HCT116 (cell line): Measurements from ENCODE around the gene NHERF1.

Source experiments
- CEBPB ChIP-seq: IDR thresholded peaks from 2 replicates; pipeline ENCODE4 v1.6.1; 2012; ENCODE audit warnings: low read depth
- EGR1 ChIP-seq: IDR thresholded peaks from 2 replicates; pipeline ENCODE4 v1.6.1; 2012; ENCODE audit warnings: low read depth
- EZH2 ChIP-seq: fragments of 200-600 bp; sonication (generic); IDR thresholded peaks from 2 replicates; pipeline ENCODE4 v1.6.1; 2017; ENCODE audit warnings: antibody characterized with exemption, mixed run types
- EZH2phosphoT487 ChIP-seq: fragments of 200-600 bp; IDR thresholded peaks from 2 replicates; pipeline ENCODE4 v1.6.1; 2018; ENCODE audit warnings: antibody characterized with exemption, borderline replicate concordance
- FOSL1 ChIP-seq: IDR thresholded peaks from 2 replicates; pipeline ENCODE4 v1.6.1; 2012; ENCODE audit warnings: low read depth
- JUND ChIP-seq: IDR thresholded peaks from 2 replicates; pipeline ENCODE4 v1.6.1; 2012
- POLR2A ChIP-seq: IDR thresholded peaks from 2 replicates; pipeline ENCODE4 v1.7.0; 2011; ENCODE audit warnings: borderline replicate concordance; ENCODE audit not compliant: insufficient read depth, insufficient read length; ENCODE audit errors: extremely low read depth
- POLR2AphosphoS5 ChIP-seq: IDR thresholded peaks from 2 replicates; pipeline ENCODE4 v1.6.1; 2011; ENCODE audit warnings: mild to moderate bottlenecking, low read depth, low read length, moderate library complexity
- YY1 ChIP-seq: IDR thresholded peaks from 2 replicates; pipeline ENCODE4 v1.6.1; 2011; ENCODE audit warnings: low read length, low read depth, moderate library complexity, mild to moderate bottlenecking; ENCODE audit not compliant: insufficient replicate concordance; ENCODE audit errors: extremely low read depth
- ZNF274 ChIP-seq: fragments of 200-500 bp; sonication (Bioruptor generic); IDR thresholded peaks from 2 replicates; pipeline ENCODE4 v1.6.1; 2014; ENCODE audit warnings: mild to moderate bottlenecking, low read depth, low read length, inconsistent platforms
- TF ChIP-seq, protein P1 (sequence below), 3 experiments: fragments of 200-600 bp in 1 of 3; sonication (generic) in 1 of 3; IDR thresholded peaks in 2 of 3; conservative IDR thresholded peaks in 1 of 3; 2 replicates each; pipeline ENCODE4 v1.5.1; 2012 to 2017; ENCODE audit warnings: low read depth in 2 of 3, low read length in 2 of 3, antibody characterized with exemption in 1 of 3, borderline replicate concordance in 1 of 3, control low read depth in 1 of 3, mild to moderate bottlenecking in 1 of 3, mixed read lengths in 1 of 3, mixed run types in 1 of 3, moderate library complexity in 1 of 3; ENCODE audit not compliant: insufficient read depth in 1 of 3
- TF ChIP-seq, protein P2 (sequence below): IDR thresholded peaks from 2 replicates; pipeline ENCODE4 v1.6.1; 2012

DNA sequence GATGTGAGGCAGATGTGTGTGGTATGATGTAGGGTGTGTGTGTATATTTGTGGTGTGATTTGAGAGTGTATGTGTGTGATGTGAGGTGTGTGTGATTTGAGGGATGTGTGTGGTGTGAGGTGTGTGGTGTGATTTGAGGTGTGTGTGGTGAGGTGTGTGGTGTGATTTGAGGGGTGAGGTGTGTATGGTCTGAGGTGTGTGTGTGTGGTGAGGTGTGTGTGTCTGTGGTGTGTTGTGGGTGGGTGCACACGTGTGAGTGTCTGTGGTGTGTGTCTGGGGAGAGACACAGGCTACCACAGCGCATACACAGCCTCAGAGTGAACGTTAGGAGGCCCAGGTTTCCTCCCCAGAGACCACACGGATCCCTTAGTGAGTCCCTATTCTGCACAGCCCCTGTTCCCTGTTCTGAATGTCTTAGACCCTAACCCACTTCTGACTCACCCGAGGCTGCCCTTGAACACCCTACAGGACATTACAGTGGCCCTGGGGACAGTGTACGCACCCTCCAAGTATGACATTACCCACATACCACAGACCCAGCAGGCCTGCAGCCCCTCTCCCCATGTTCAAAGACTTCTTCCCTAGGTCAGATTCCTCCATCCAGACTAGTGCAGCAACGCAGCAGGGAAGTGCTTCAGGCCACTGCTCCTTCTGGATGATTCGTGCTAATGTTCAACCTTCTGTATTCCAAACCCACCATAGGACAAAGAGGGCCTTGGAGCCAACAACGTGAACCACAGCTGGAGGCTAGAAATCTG lies 14.9 kb upstream of the NHERF1 start:
- TF ChIP-seq, protein P1, sequence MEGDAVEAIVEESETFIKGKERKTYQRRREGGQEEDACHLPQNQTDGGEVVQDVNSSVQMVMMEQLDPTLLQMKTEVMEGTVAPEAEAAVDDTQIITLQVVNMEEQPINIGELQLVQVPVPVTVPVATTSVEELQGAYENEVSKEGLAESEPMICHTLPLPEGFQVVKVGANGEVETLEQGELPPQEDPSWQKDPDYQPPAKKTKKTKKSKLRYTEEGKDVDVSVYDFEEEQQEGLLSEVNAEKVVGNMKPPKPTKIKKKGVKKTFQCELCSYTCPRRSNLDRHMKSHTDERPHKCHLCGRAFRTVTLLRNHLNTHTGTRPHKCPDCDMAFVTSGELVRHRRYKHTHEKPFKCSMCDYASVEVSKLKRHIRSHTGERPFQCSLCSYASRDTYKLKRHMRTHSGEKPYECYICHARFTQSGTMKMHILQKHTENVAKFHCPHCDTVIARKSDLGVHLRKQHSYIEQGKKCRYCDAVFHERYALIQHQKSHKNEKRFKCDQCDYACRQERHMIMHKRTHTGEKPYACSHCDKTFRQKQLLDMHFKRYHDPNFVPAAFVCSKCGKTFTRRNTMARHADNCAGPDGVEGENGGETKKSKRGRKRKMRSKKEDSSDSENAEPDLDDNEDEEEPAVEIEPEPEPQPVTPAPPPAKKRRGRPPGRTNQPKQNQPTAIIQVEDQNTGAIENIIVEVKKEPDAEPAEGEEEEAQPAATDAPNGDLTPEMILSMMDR (IDR thresholded peaks at IDR 0.05 in 2 of 3, conservative IDR thresholded peaks at IDR 0.05 in 1 of 3; ENCODE audit: borderline replicate concordance in 1 of 3, insufficient read depth in 1 of 3, low read depth in 2 of 3, low read length in 2 of 3) = no peak
- TF ChIP-seq EZH2phosphoT487 (no peak), JUND (no peak), EGR1 (no peak), CEBPB (no peak), POLR2A (no peak), EZH2 (no peak), POLR2AphosphoS5 (no peak), YY1 (no peak), ZNF274 (no peak), FOSL1 (no peak)
- TF ChIP-seq, protein P2, sequence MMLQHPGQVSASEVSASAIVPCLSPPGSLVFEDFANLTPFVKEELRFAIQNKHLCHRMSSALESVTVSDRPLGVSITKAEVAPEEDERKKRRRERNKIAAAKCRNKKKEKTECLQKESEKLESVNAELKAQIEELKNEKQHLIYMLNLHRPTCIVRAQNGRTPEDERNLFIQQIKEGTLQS = no peak
